Measurements from ENCODE around the gene AKT1. TPM values are rescaled to one million over a fixed set of nuclear protein-coding genes. Genes with fewer than 3 reads are reported as not detected.

The AKT1 gene
- total and polyA plus RNA-seq, 2 of the 13 experiments (the other 11 are each of a cell fraction or from before 2014, with no cell fraction given): 96.2 to 116 TPM

DNA sequence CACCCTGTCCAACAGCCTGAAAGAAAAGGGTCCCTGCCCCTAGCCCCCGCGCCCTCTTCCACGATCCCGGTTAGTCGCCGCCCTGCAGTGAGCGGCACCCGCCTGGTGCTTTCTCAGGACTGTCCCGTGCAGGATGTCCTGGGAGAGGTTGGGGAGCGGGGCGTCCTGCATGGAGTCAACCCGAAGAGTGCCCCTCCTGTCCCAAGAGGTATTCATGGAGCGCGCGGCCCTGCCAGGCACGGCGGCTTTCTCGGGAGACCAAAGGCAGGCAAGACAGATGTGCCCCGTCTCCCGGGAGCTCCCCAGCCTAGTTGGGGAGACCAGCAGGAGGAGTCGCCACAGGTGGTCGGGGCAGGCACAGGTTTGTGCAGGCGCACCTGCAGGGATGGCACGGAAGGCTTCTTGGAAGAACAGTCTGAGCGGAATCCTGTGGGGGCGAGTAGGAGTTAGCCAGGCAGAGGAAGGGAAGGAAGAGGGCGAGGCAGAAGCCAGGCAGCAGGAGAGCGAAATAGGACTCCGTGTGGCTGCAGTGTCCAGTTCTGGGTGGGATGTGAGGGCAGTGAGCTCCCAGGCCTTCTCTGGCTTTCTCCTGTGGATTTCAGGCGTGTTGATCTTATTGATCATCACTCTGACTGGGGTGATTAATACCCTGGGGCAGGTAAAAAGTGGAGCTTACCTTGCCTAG, 41.9 kb downstream of the AKT1 start:
- intact Hi-C loops (cut with micrococcal nuclease; ENCODE audit: unreplicated experiment): loop anchor here (2.0 kb wide), 1 partner anchor 13 kb away; no protein-coding TSS in a partner anchor
- no peak overlapping the region for H2AFZ ChIP-seq (ENCODE audit: low read length)
- no peak for TF ChIP-seq SIN3A (IDR thresholded peaks at IDR 0.05; ENCODE audit: borderline replicate concordance, low read depth, low read length)
- TF ChIP-seq ZNF746 (CRISPR knock-in tag; IDR thresholded peaks at IDR 0.05): no peak
- no peak for TF ChIP-seq IRF2 (CRISPR knock-in tag; IDR thresholded peaks at IDR 0.05)
- 0 out of 2 replicates have a peak, but pooled peaks have one; percentile 16 for TF ChIP-seq ZIK1 (CRISPR knock-in tag; IDR thresholded peaks at IDR 0.05; ENCODE audit: borderline replicate concordance, low read depth)
- peak; percentile 15 for TF ChIP-seq ZNF781 (CRISPR knock-in tag; IDR thresholded peaks at IDR 0.05; ENCODE audit: borderline replicate concordance, not compliant biosample characterization)
- 0 out of 2 replicates have a peak, but pooled peaks have one; percentile 6 for TF ChIP-seq ZNF230 (CRISPR knock-in tag; IDR thresholded peaks at IDR 0.05)
- 0 out of 2 replicates have a peak, but pooled peaks have one; percentile 74 for TF ChIP-seq SETDB1 (CRISPR knock-in tag; IDR thresholded peaks at IDR 0.05; ENCODE audit: borderline replicate concordance)
- no peak for TF ChIP-seq ARID2 (CRISPR knock-in tag; IDR thresholded peaks at IDR 0.05; ENCODE audit: borderline replicate concordance)
- TF ChIP-seq, protein P1, sequence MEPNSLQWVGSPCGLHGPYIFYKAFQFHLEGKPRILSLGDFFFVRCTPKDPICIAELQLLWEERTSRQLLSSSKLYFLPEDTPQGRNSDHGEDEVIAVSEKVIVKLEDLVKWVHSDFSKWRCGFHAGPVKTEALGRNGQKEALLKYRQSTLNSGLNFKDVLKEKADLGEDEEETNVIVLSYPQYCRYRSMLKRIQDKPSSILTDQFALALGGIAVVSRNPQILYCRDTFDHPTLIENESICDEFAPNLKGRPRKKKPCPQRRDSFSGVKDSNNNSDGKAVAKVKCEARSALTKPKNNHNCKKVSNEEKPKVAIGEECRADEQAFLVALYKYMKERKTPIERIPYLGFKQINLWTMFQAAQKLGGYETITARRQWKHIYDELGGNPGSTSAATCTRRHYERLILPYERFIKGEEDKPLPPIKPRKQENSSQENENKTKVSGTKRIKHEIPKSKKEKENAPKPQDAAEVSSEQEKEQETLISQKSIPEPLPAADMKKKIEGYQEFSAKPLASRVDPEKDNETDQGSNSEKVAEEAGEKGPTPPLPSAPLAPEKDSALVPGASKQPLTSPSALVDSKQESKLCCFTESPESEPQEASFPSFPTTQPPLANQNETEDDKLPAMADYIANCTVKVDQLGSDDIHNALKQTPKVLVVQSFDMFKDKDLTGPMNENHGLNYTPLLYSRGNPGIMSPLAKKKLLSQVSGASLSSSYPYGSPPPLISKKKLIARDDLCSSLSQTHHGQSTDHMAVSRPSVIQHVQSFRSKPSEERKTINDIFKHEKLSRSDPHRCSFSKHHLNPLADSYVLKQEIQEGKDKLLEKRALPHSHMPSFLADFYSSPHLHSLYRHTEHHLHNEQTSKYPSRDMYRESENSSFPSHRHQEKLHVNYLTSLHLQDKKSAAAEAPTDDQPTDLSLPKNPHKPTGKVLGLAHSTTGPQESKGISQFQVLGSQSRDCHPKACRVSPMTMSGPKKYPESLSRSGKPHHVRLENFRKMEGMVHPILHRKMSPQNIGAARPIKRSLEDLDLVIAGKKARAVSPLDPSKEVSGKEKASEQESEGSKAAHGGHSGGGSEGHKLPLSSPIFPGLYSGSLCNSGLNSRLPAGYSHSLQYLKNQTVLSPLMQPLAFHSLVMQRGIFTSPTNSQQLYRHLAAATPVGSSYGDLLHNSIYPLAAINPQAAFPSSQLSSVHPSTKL (CRISPR knock-in tag; IDR thresholded peaks at IDR 0.05): no peak
- TF ChIP-seq ZNF326 (CRISPR knock-in tag; IDR thresholded peaks at IDR 0.05; ENCODE audit: borderline replicate concordance): no peak
- TF ChIP-seq, protein P2, sequence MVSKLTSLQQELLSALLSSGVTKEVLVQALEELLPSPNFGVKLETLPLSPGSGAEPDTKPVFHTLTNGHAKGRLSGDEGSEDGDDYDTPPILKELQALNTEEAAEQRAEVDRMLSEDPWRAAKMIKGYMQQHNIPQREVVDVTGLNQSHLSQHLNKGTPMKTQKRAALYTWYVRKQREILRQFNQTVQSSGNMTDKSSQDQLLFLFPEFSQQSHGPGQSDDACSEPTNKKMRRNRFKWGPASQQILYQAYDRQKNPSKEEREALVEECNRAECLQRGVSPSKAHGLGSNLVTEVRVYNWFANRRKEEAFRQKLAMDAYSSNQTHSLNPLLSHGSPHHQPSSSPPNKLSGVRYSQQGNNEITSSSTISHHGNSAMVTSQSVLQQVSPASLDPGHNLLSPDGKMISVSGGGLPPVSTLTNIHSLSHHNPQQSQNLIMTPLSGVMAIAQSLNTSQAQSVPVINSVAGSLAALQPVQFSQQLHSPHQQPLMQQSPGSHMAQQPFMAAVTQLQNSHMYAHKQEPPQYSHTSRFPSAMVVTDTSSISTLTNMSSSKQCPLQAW (CRISPR knock-in tag; IDR thresholded peaks at IDR 0.05): no peak; the same call in 1 of the 2 replicates
- no peak for TF ChIP-seq ZSCAN9 (CRISPR knock-in tag; IDR thresholded peaks at IDR 0.05; ENCODE audit: borderline replicate concordance)
- no peak for TF ChIP-seq GABPB1 (CRISPR knock-in tag; IDR thresholded peaks at IDR 0.05)
- TF ChIP-seq, protein P3, sequence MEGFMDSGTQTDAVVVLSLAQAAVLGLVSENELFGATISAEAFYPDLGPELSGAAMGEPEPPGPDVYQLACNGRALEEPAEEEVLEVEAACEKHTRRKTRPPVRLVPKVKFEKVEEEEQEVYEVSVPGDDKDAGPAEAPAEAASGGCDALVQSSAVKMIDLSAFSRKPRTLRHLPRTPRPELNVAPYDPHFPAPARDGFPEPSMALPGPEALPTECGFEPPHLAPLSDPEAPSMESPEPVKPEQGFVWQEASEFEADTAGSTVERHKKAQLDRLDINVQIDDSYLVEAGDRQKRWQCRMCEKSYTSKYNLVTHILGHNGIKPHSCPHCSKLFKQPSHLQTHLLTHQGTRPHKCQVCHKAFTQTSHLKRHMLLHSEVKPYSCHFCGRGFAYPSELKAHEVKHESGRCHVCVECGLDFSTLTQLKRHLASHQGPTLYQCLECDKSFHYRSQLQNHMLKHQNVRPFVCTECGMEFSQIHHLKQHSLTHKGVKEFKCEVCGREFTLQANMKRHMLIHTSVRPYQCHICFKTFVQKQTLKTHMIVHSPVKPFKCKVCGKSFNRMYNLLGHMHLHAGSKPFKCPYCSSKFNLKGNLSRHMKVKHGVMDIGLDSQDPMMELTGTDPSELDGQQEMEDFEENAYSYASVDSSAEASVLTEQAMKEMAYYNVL (CRISPR knock-in tag; IDR thresholded peaks at IDR 0.05; ENCODE audit: borderline replicate concordance): no peak
- no peak for TF ChIP-seq POGZ (CRISPR knock-in tag; IDR thresholded peaks at IDR 0.05)
- no peak for TF ChIP-seq JUN (CRISPR knock-in tag; IDR thresholded peaks at IDR 0.05)

More for the DNA sequence above, 41.9 kb downstream of the AKT1 start:
- Histone ChIP-seq H3K9me3 (ENCODE audit: low read length) (no peaks in the 10 kb centered on the region), H3K4me3 (replicated peaks in 1 of 3; ENCODE audit: insufficient read depth in 1 of 3, low read depth in 2 of 3, low read length in 3 of 3) (peak overlapping the region; percentile 78 to 94 (median 80)), H4K20me1 (ENCODE audit: insufficient read depth, low read length) (peaks cover 23% of the 10 kb centered on the region), H3K79me2 (ENCODE audit: insufficient read depth, low read length) (peaks cover 38% of the 10 kb centered on the region), H3K36me3 (replicated peaks in 1 of 2; ENCODE audit: control insufficient read depth in 1 of 2, insufficient read depth in 2 of 2, low read length in 2 of 2) (peaks cover 8 to 24% of the 10 kb centered on the region in 2 experiments), H3K4me2 (ENCODE audit: low read depth, low read length) (peak overlapping the region; percentile 94), H3K9ac (ENCODE audit: insufficient read depth, low read depth, low read length) (peak overlapping the region; percentile 91), H3K4me1 (ENCODE audit: insufficient read depth, low read length) (peaks cover 62% of the 10 kb centered on the region), H3K27me3 (ENCODE audit: control insufficient read depth in 1 of 2, insufficient read depth in 2 of 2, low read length in 2 of 2) (no peaks in the 10 kb centered on the region), H3K27ac (ENCODE audit: extremely low read length, insufficient read depth, low read length) (peak overlapping the region; percentile 88)
- TSS peak; percentile 67 for BruUV-seq (replicated peaks)
- under 1% methylated on average over 12 of the region's 30 CpGs for WGBS (ENCODE audit: low lambda C conversion rate)
- CTCF ChIA-PET (ENCODE audit: low intra/inter-chr PET ratio, low total read pairs): no interaction called here
- in situ Hi-C loops (cut with HindIII; ENCODE audit: extremely low pct_ligation_motif_present, low pct_unique_long_range_greater_than_20kb): no loop called here
- ATAC-seq (peak; percentile 0; the same call in 2 of the 3 replicates), FAIRE-seq (no peak), DNase-seq (ENCODE audit: low spot score) (no peak)
- POLR2A ChIA-PET: interaction anchor here (0.9 to 4.8 kb wide), 14 partner anchors 8 to 111 kb away, joined by 3 to 72 read pairs (median 12); partner anchors contain the start of genes ADSS1 and CEP170B
